H1 (cell line): ENCODE results near the gene TAS2R19. TPM values are rescaled to one million over a fixed set of nuclear protein-coding genes. Genes with fewer than 3 reads are reported as not detected.

Experiments used
- CTCF ChIA-PET: fragments of 300-600 bp; sonication (Branson Sonifier 250); formaldehyde crosslinking; loops from one replicate; lab custom pipeline; 2021; ENCODE audit not compliant: partially characterized antibody; lab: Charles Lee
- POLR2A ChIA-PET: fragments of 300-600 bp; sonication (Branson Sonifier 250); formaldehyde crosslinking; loops from one replicate; lab custom pipeline; 2021; ENCODE audit warnings: inconsistent platforms; ENCODE audit not compliant: partially characterized antibody; lab: Charles Lee
- DNase-seq, 2 experiments: peaks; one replicate each; pipeline versions ENCODE4 v3.0.0 to v3.0.0-alpha.2; 2010 to 2022; ENCODE audit warnings: low spot score in 2 of 2, low read depth in 1 of 2, mixed read lengths in 1 of 2
- FAIRE-seq: peaks from 2 replicates; lab custom pipeline; 2011; peaks lifted over from hg19 to GRCh38; lab: Jason Lieb, UNC
- H2AFZ ChIP-seq: 2 replicates; pipeline ENCODE4 v1.8.1; 2012; ENCODE audit warnings: low read length, inconsistent platforms
- H2AK5ac ChIP-seq: 2 replicates; pipeline ENCODE4 v1.6.1; 2013; ENCODE audit warnings: low read depth, low read length
- H2BK120ac ChIP-seq: replicated peaks from 2 replicates; pipeline ENCODE3; 2013; ENCODE audit warnings: low read depth, low read length, inconsistent platforms
- H2BK12ac ChIP-seq: 2 replicates; pipeline ENCODE4 v1.6.1; 2013; ENCODE audit warnings: low read depth, low read length
- H2BK15ac ChIP-seq: 2 replicates; pipeline ENCODE4 v1.6.1; 2013; ENCODE audit warnings: low read length
- H2BK20ac ChIP-seq: 2 replicates; pipeline ENCODE4 v1.6.1; 2013; ENCODE audit warnings: low read length
- H2BK5ac ChIP-seq: 2 replicates; pipeline ENCODE4 v1.6.1; 2013; ENCODE audit warnings: low read depth, low read length
- H3K14ac ChIP-seq: 2 replicates; pipeline ENCODE4 v1.6.1; 2013; ENCODE audit warnings: inconsistent platforms; ENCODE audit not compliant: insufficient read length
- H3K18ac ChIP-seq: 2 replicates; pipeline ENCODE4 v1.6.1; 2013; ENCODE audit warnings: low read length; ENCODE audit errors: extremely low read depth
- H3K23ac ChIP-seq: 2 replicates; pipeline ENCODE4 v1.6.1; 2013; ENCODE audit warnings: inconsistent platforms; ENCODE audit not compliant: insufficient read length
- H3K23me2 ChIP-seq: 2 replicates; pipeline ENCODE4 v1.6.1; 2013; ENCODE audit warnings: low read depth, low read length
- H3K27ac ChIP-seq: 2 replicates; pipeline ENCODE4 v1.6.1; 2011; ENCODE audit warnings: low read depth, low read length, inconsistent platforms
- H3K27me3 ChIP-seq, 4 experiments: replicated peaks in 1 of 4; 1 replicate in 1 of 4; 2 replicates in 3 of 4; pipeline versions ENCODE4 v1.6.1 to v1.8.1; 2011 to 2013; ENCODE audit warnings: low read length in 3 of 4, mild to moderate bottlenecking in 3 of 4, inconsistent platforms in 2 of 4, mixed read lengths in 2 of 4, moderate library complexity in 1 of 4; ENCODE audit not compliant: control insufficient read depth in 3 of 4, insufficient read depth in 3 of 4; ENCODE audit errors: extremely low read depth in 1 of 4
- H3K36me3 ChIP-seq, 4 experiments: 2 replicates each; pipeline versions ENCODE4 v1.6.1 to v1.8.1; 2011 to 2013; ENCODE audit warnings: mild to moderate bottlenecking in 4 of 4, low read length in 3 of 4, moderate library complexity in 2 of 4, control low read depth in 1 of 4, inconsistent platforms in 1 of 4; ENCODE audit not compliant: insufficient read depth in 4 of 4, control insufficient read depth in 2 of 4
- H3K4ac ChIP-seq: replicated peaks from 2 replicates; pipeline ENCODE3; 2013; ENCODE audit warnings: low read length, low read depth, mixed read lengths, inconsistent platforms; ENCODE audit not compliant: insufficient read length
- H3K4me1 ChIP-seq, 4 experiments: replicated peaks in 1 of 4; 1 replicate in 1 of 4; 2 replicates in 3 of 4; pipeline versions ENCODE4 v1.6.1 to v1.8.1; 2011 to 2013; ENCODE audit warnings: low read length in 3 of 4, inconsistent platforms in 2 of 4, mixed read lengths in 1 of 4; ENCODE audit not compliant: insufficient read depth in 4 of 4, control insufficient read depth in 3 of 4
- H3K4me2 ChIP-seq, 2 experiments: 2 replicates each; pipeline versions ENCODE4 v1.6.1 to v1.8.1; 2011 to 2013; ENCODE audit warnings: low read depth in 2 of 2, low read length in 2 of 2, control low read depth in 1 of 2, inconsistent platforms in 1 of 2, mild to moderate bottlenecking in 1 of 2; ENCODE audit not compliant: insufficient read depth in 1 of 2
- H3K4me3 ChIP-seq, 4 experiments: fragments of 200-600, 300-600 bp in 1 of 4; sonication (generic), shearing (Covaris generic), sonication (Bioruptor Twin) in 1 of 4; 2 replicates each; pipeline versions ENCODE4 v1.5.1 to v1.8.1; 2011 to 2016; ENCODE audit warnings: low read length in 4 of 4, low read depth in 3 of 4, control low read depth in 2 of 4, inconsistent platforms in 2 of 4, mild to moderate bottlenecking in 2 of 4, mixed read lengths in 1 of 4, moderate library complexity in 1 of 4; ENCODE audit not compliant: insufficient read depth in 2 of 4; ENCODE audit errors: extremely low read depth in 1 of 4
- H3K56ac ChIP-seq: replicated peaks from 2 replicates; pipeline ENCODE3; 2013; ENCODE audit warnings: low read depth, mild to moderate bottlenecking, mixed read lengths, low read length, inconsistent platforms; ENCODE audit not compliant: insufficient read length
- H3K79me1 ChIP-seq: 2 replicates; pipeline ENCODE4 v1.6.1; 2013; ENCODE audit warnings: low read depth, low read length, control low read depth
- H3K79me2 ChIP-seq, 2 experiments: 2 replicates each; pipeline versions ENCODE4 v1.6.1 to v1.8.1; 2012 to 2013; ENCODE audit warnings: low read length in 2 of 2, mild to moderate bottlenecking in 2 of 2, inconsistent platforms in 1 of 2; ENCODE audit not compliant: insufficient read depth in 2 of 2, control insufficient read depth in 1 of 2
- H3K9ac ChIP-seq, 4 experiments: replicated peaks in 1 of 4; 1 replicate in 1 of 4; 2 replicates in 3 of 4; pipeline versions ENCODE4 v1.6.1 to v1.8.1; 2011 to 2013; ENCODE audit warnings: low read depth in 3 of 4, low read length in 3 of 4, control low read depth in 2 of 4, mild to moderate bottlenecking in 2 of 4, moderate library complexity in 2 of 4, inconsistent platforms in 1 of 4; ENCODE audit errors: extremely low read depth in 1 of 4
- H3K9me3 ChIP-seq, 2 experiments: 2 replicates each; pipeline versions ENCODE4 v1.6.1 to v1.8.1; 2012 to 2013; ENCODE audit warnings: mild to moderate bottlenecking in 2 of 2, moderate library complexity in 2 of 2, control low read depth in 1 of 2, inconsistent platforms in 1 of 2, low read depth in 1 of 2, low read length in 1 of 2, mixed read lengths in 1 of 2; ENCODE audit not compliant: insufficient read depth in 2 of 2
- H4K20me1 ChIP-seq, 2 experiments: replicated peaks in 1 of 2; 2 replicates each; pipeline versions ENCODE3 to v1.8.1; 2011 to 2013; ENCODE audit warnings: inconsistent platforms in 2 of 2, low read length in 2 of 2, mild to moderate bottlenecking in 1 of 2; ENCODE audit not compliant: insufficient read depth in 2 of 2, control insufficient read depth in 1 of 2
- H4K5ac ChIP-seq: 2 replicates; pipeline ENCODE4 v1.6.1; 2013; ENCODE audit warnings: low read length, low read depth, mixed read lengths, inconsistent platforms; ENCODE audit not compliant: insufficient read length
- H4K8ac ChIP-seq: 2 replicates; pipeline ENCODE4 v1.8.0; 2013; ENCODE audit warnings: mild to moderate bottlenecking, moderate library complexity, low read length, inconsistent platforms; ENCODE audit not compliant: insufficient read depth; ENCODE audit errors: extremely low read depth
- H4K91ac ChIP-seq: replicated peaks from 2 replicates; pipeline ENCODE3; 2013; ENCODE audit warnings: low read length, mixed read lengths, inconsistent platforms; ENCODE audit not compliant: insufficient read length
- CREB1 ChIP-seq: IDR thresholded peaks from 2 replicates; pipeline ENCODE4 v1.6.1; 2012; ENCODE audit warnings: inconsistent platforms
- SIRT6 ChIP-seq: IDR thresholded peaks from one replicate; pipeline ENCODE4 v1.7.1; 2012; ENCODE audit warnings: low read length, inconsistent platforms
- TBP ChIP-seq: IDR thresholded peaks from 2 replicates; pipeline ENCODE4 v1.6.1; 2011; ENCODE audit warnings: low read depth, low read length, improper control_type of control experiment
- WGBS, 2 experiments: shearing (Covaris generic) in 1 of 2; methylation state at CpG; one replicate each; pipeline versions ENCODE4 v1.1.6 to v1.1.7; 2013 to 2015; ENCODE audit warnings: low lambda C conversion rate in 2 of 2, mixed read lengths in 2 of 2, inconsistent platforms in 1 of 2, low coverage in 1 of 2, missing lambda C conversion rate in 1 of 2; ENCODE audit not compliant: insufficient replicate concordance in 2 of 2, insufficient coverage in 1 of 2, insufficient read length in 1 of 2; ENCODE audit errors: extremely low coverage in 1 of 2, missing lambda C conversion rate in 1 of 2; 5-methylcytosine and 5-hydroxymethylcytosine counted together
- polyA plus RNA-seq, 7 experiments: library from polyadenylated mRNA; depleted of rRNA in 3 of 7; stranded (reverse) in 5 of 7; unstranded in 2 of 7; fragments of >200 nt in 5 of 7; fragments of 200-250 nt in 2 of 7; gene quantifications; 1 replicate in 5 of 7; 2 replicates in 1 of 7; 4 replicates in 1 of 7; pipeline versions ENCODE4 v1.2.1 to v1.2.3, GENCODE V29; 2011 to 2013; ENCODE audit warnings: missing spikeins in 2 of 7, mixed read lengths in 2 of 7
- total RNA-seq: library from RNA; stranded (reverse); fragmentation: NEBNext Ultra II Directional; extraction: Animal tissue kit (Norgen Biotek cat#: 25700); gene quantifications from 2 replicates; pipeline ENCODE4 v1.2.1, GENCODE V29; 2021

TAS2R19 gene
- total and polyA plus RNA-seq, 2 of the 8 experiments (the other 6 are each of a cell fraction or from before 2014, with no cell fraction given): 0.97 to 0.99 TPM

DNA sequence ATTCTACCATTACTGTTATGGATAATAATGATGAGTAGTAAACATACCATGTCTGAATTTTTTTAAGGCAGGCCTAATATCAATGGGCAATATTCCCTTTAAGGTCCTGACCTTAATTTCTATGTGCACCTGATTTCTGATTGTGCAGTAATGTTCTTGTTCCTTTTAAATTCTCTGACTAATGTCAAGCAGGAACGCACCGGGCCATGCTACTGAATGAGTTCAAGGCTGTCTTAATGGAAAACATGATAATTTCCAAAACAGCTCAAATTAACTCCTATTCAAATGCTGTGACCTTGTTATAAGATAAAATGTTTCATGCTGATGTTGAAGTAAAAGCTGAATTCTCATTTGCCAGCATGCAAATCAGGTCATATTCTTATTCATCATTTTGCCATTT is 32.9 kb upstream of the TAS2R19 start:
- no peak for TF ChIP-seq TBP
- TF ChIP-seq CREB1: no peak
- no peak for TF ChIP-seq SIRT6
- Histone ChIP-seq H3K56ac (no peak overlapping the region), H3K23me2 (no peaks in the 10 kb centered on the region), H3K14ac (no peak overlapping the region), H2AK5ac (no peak overlapping the region), H4K8ac (no peak overlapping the region), H3K79me1 (no peaks in the 10 kb centered on the region; the same call in 1 of the 2 replicates), H2AFZ (no peak overlapping the region), H3K9me3 (peaks cover 11 to 12% of the 10 kb centered on the region in 2 experiments), H3K4ac (no peak overlapping the region), H3K36me3 (peaks cover 0 to 8% (median 1%) of the 10 kb centered on the region in 4 experiments; a peak in 3 of 8 replicates), H3K23ac (no peak overlapping the region), H3K79me2 (no peaks in the 10 kb centered on the region; a peak in 1 of 4 replicates), H3K4me3 (no peak overlapping the region), H2BK12ac (no peak overlapping the region), H3K27ac (no peak overlapping the region), H3K18ac (no peak overlapping the region), H2BK120ac (no peak overlapping the region), H4K5ac (no peak overlapping the region), H3K4me1 (no peaks in the 10 kb centered on the region), H3K9ac (no peak overlapping the region), H3K4me2 (no peak overlapping the region), H3K27me3 (peaks cover 0 to 1% (median 0%) of the 10 kb centered on the region in 4 experiments; a peak in 1 of 7 replicates), H2BK20ac (no peak overlapping the region), H4K91ac (no peak overlapping the region), H2BK15ac (no peak overlapping the region), H4K20me1 (no peaks in the 10 kb centered on the region), H2BK5ac (no peak overlapping the region)
- FAIRE-seq: peak; percentile 28
- 96% methylated on average over 2 of the region's 2 CpGs; no CpG with 5 or more reads in 1 of the 2 experiments for WGBS, 2 experiments
- POLR2A ChIA-PET: no interaction called here
- CTCF ChIA-PET: no interaction called here
- DNase-seq: no peak
